Tibial nerve (tissue), 4 donors: ENCODE data around the gene OR52M1. TPM values are rescaled to one million over a fixed set of nuclear protein-coding genes. Genes with fewer than 3 reads are reported as not detected.

Source experiments
- DNase-seq, 2 donors: peaks; one replicate each; pipeline ENCODE4 v3.0.0-alpha.2; 2019; ENCODE audit warnings: low spot score in 2 of 2
- H3K27ac ChIP-seq, 4 donors: fragments of 200-600 bp; sonication (generic) in 3 of 4; one replicate each; pipeline ENCODE4 v1.5.1; 2017 to 2019; ENCODE audit warnings: mild to moderate bottlenecking in 1 of 4
- H3K27me3 ChIP-seq, 2 donors: fragments of 200-600 bp; sonication (generic) in 1 of 2; one replicate each; pipeline versions ENCODE4 v1.5.1 to v1.6.0; 2017 to 2019
- H3K36me3 ChIP-seq, 3 donors: fragments of 200-600 bp; sonication (generic); one replicate each; pipeline ENCODE4 v1.5.1; 2018 to 2019
- H3K4me1 ChIP-seq, 4 donors: fragments of 200-600 bp; sonication (generic) in 3 of 4; one replicate each; pipeline ENCODE4 v1.5.1; 2017 to 2019
- H3K4me3 ChIP-seq, 4 donors: fragments of 200-600 bp; sonication (generic) in 3 of 4; one replicate each; pipeline ENCODE4 v1.5.1; 2017 to 2019; ENCODE audit warnings: mild to moderate bottlenecking in 1 of 4, moderate library complexity in 1 of 4
- H3K9me3 ChIP-seq, 4 donors: fragments of 200-600 bp; sonication (generic) in 3 of 4; one replicate each; pipeline ENCODE4 v1.5.1; 2017 to 2019
- EP300 ChIP-seq, 2 donors: sonication (generic); formaldehyde crosslinking; IDR thresholded peaks; one replicate each; pipeline ENCODE4 v1.6.1; 2017; ENCODE audit warnings: antibody characterized with exemption in 2 of 2, mild to moderate bottlenecking in 1 of 2
- POLR2A ChIP-seq, 2 donors: fragments of 450-650 bp; IDR thresholded peaks; one replicate each; pipeline ENCODE4 v1.6.1; 2017; ENCODE audit warnings: antibody characterized with exemption in 2 of 2, mild to moderate bottlenecking in 2 of 2, moderate library complexity in 2 of 2
- WGBS, 2 donors: methylation state at CpG; one replicate each; pipeline ENCODE4 v1.1.5; 2018; 5-methylcytosine and 5-hydroxymethylcytosine counted together
- total RNA-seq, 4 donors: library from RNA; depleted of rRNA; stranded (reverse); fragments of >200 nt; gene quantifications; one replicate each; pipeline ENCODE4 v1.1.0, GENCODE V29; 2016
- TF ChIP-seq, protein P1 (sequence below), 5 experiments: fragments of 200-600 bp in 3 of 5; fragments of 450-650 bp in 2 of 5; sonication (generic) in 3 of 5; IDR thresholded peaks; one replicate each; pipeline ENCODE4 v1.5.1; 2016 to 2019; ENCODE audit warnings: antibody characterized with exemption in 5 of 5, mild to moderate bottlenecking in 3 of 5, moderate library complexity in 2 of 5

The OR52M1 gene
- total RNA-seq, 4 donors from 2014 or later = not detected

GRCh38 chr11:4589017-4589416, 44.0 kb downstream of the OR52M1 start:
- H3K9me3 ChIP-seq = no peaks in the 10 kb centered on the region
- H3K27me3 ChIP-seq = no peaks in the 10 kb centered on the region
- no peaks in the 10 kb centered on the region for H3K36me3 ChIP-seq
- no peak overlapping the region for H3K27ac ChIP-seq
- H3K4me1 ChIP-seq = no peaks in the 10 kb centered on the region
- DNase-seq = no peak
- 57 to 61% methylated on average over 3 of the region's 3 CpGs for WGBS, 2 donors
- TF ChIP-seq POLR2A (IDR thresholded peaks at IDR 0.05) (no peak), EP300 (IDR thresholded peaks at IDR 0.05) (no peak)
- TF ChIP-seq, protein P1, sequence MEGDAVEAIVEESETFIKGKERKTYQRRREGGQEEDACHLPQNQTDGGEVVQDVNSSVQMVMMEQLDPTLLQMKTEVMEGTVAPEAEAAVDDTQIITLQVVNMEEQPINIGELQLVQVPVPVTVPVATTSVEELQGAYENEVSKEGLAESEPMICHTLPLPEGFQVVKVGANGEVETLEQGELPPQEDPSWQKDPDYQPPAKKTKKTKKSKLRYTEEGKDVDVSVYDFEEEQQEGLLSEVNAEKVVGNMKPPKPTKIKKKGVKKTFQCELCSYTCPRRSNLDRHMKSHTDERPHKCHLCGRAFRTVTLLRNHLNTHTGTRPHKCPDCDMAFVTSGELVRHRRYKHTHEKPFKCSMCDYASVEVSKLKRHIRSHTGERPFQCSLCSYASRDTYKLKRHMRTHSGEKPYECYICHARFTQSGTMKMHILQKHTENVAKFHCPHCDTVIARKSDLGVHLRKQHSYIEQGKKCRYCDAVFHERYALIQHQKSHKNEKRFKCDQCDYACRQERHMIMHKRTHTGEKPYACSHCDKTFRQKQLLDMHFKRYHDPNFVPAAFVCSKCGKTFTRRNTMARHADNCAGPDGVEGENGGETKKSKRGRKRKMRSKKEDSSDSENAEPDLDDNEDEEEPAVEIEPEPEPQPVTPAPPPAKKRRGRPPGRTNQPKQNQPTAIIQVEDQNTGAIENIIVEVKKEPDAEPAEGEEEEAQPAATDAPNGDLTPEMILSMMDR (IDR thresholded peaks at IDR 0.05) = no peak
- H3K4me3 ChIP-seq = no peak overlapping the region

GRCh38 chr11:4593739-4594138, 48.7 kb downstream of the OR52M1 start, which contains the start of gene OR52I1:
Gene OR52I1, plus strand, starts transcription at chr11:4594039. Its CDS starts 0 bp downstream, at chr11:4594039.
- H3K9me3 ChIP-seq = no peaks in the 10 kb centered on the region
- H3K4me3 ChIP-seq = no peak within 1 kb of the TSS
- no peaks in the 10 kb centered on the region for H3K27me3 ChIP-seq
- TF ChIP-seq, protein P1 (IDR thresholded peaks at IDR 0.05) = no peak
- TF ChIP-seq POLR2A (IDR thresholded peaks at IDR 0.05) = no peak
- no peak for TF ChIP-seq EP300 (IDR thresholded peaks at IDR 0.05)
- no peak for DNase-seq
- H3K36me3 ChIP-seq = peaks cover 0 to 25% (median 6%) of the 10 kb centered on the region in 3 donors
- no peak within 1 kb of the TSS for H3K27ac ChIP-seq
- H3K4me1 ChIP-seq = no peaks in the 10 kb centered on the region
- 76 to 78% methylated on average over 1 of the region's 1 CpG for WGBS, 2 donors

Other genes with a start within 250 kb of the OR52M1 start
- 1 to 10 TPM in 1 of 4 donors, not detected in 3; 1.5 TPM for gene OR52B4, start 176.8 kb upstream of the OR52M1 start, total RNA-seq
- gene TRIM21, start 151.5 kb upstream of the OR52M1 start, total RNA-seq = 10 to 100 TPM; 11.1 to 18.6 (median 13.5) TPM
- not detected for gene OR52K2, start 95.9 kb upstream of the OR52M1 start, total RNA-seq
- not detected for gene OR52K1, start 62.5 kb upstream of the OR52M1 start, total RNA-seq
- not detected for gene OR52I2, start 36.6 kb downstream of the OR52M1 start, total RNA-seq
- gene OR52I1, start 48.8 kb downstream of the OR52M1 start, total RNA-seq = not detected
- 10 to 100 TPM in 3 of 4 donors, 1 to 10 TPM in 1; 8.1 to 14.2 (median 11.8) TPM for gene TRIM68, start 63.0 kb downstream of the OR52M1 start, total RNA-seq
- not detected for gene OR51D1, start 92.3 kb downstream of the OR52M1 start, total RNA-seq
- under 1 TPM; 0.21 to 0.39 (median 0.26) TPM for gene OR51E1, start 98.8 kb downstream of the OR52M1 start, total RNA-seq
- gene OR51E2, start 152.7 kb downstream of the OR52M1 start, total RNA-seq = under 1 TPM in 2 of 4 donors, not detected in 2; 0.20 to 0.42 TPM
- not detected for gene MMP26, start 159.6 kb downstream of the OR52M1 start, total RNA-seq
- not detected for gene OR51F1, start 224.7 kb downstream of the OR52M1 start, total RNA-seq